Measurements from ENCODE around the gene OARD1. TPM values are rescaled to one million over a fixed set of nuclear protein-coding genes. Genes with fewer than 3 reads are reported as not detected.
A peak's percentile ranks its signal among the peaks of the same experiment; 100 is the strongest.

OARD1 gene
- total RNA-seq, 4 donors from 2014 or later: 14.3 to 20.2 (median 15.1) TPM

- H3K36me3 ChIP-seq: peaks cover 0 to 6% of the 10 kb centered on the region in 2 donors
- in situ Hi-C loops (cut with MboI; ENCODE audit: low sequenced_read_pairs in 4 of 4): no loop called here
- intact Hi-C loops (cut with DNase I; ENCODE audit: low total_unique reads): loop anchor here (2.0 to 10.0 kb wide), 5 partner anchors 21 to 1141 kb away; partner anchors contain the start of genes APOBEC2, MOCS1, PRICKLE4 and TOMM6
These were observed 1.2 kb upstream of the OARD1 start for GRCh38 chr6:41073203-41073967.

GRCh38 chr6:41072836-41073202 is 663 bp upstream of the OARD1 start, which contains the start of gene NFYA:
NFYA (plus strand) TSS chr6:41072974; CDS start chr6:41079090, 6,116 bp downstream.
- Histone ChIP-seq H3K27ac (peak within 1 kb of the TSS; percentile 97 to 99 (median 98)), H3K4me3 (peak within 1 kb of the TSS; percentile 75 to 93 (median 82)), H3K9me3 (no peaks in the 10 kb centered on the region), H3K27me3 (no peaks in the 10 kb centered on the region), H3K4me1 (peaks cover 34 to 46% of the 10 kb centered on the region in 2 donors), H3K36me3 (peaks cover 0 to 6% of the 10 kb centered on the region in 2 donors)
- intact Hi-C loops (cut with DNase I; ENCODE audit: low total_unique reads) (loop anchor here (2.0 to 10.0 kb wide), 5 partner anchors 20 to 1141 kb away; partner anchors contain the start of genes APOBEC2, MOCS1, PRICKLE4 and TOMM6), in situ Hi-C loops (cut with MboI; ENCODE audit: low sequenced_read_pairs in 4 of 4) (no loop called here)
- ATAC-seq: peak; percentile 57
- TF ChIP-seq CTCF (IDR thresholded peaks at IDR 0.05 in 4 of 5, conservative IDR thresholded peaks at IDR 0.05 in 1 of 5): no peak
- no peak for DNase-seq

More at GRCh38 chr6:41073203-41073967, 1.2 kb upstream of the OARD1 start:
- Histone ChIP-seq H3K4me1 (peaks cover 34 to 48% of the 10 kb centered on the region in 2 donors), H3K4me3 (peak overlapping the region; percentile 75 to 93 (median 82)), H3K27me3 (no peaks in the 10 kb centered on the region), H3K27ac (peak overlapping the region; percentile 97 to 99 (median 98)), H3K9me3 (no peaks in the 10 kb centered on the region)
- ATAC-seq (peak; percentile 45 to 49), DNase-seq (peak; percentile 92)
- peak in 4 of 5 experiments; percentile 49 to 82 (median 62) for TF ChIP-seq CTCF (IDR thresholded peaks at IDR 0.05 in 4 of 5, conservative IDR thresholded peaks at IDR 0.05 in 1 of 5)
- peak; percentile 97 to 98 for TF ChIP-seq POLR2A (IDR thresholded peaks at IDR 0.05)

- no peak for TF ChIP-seq POLR2A (IDR thresholded peaks at IDR 0.05)
- no peak for TF ChIP-seq CTCF (IDR thresholded peaks at IDR 0.05 in 4 of 5, conservative IDR thresholded peaks at IDR 0.05 in 1 of 5)
- Histone ChIP-seq H3K4me3 (peak overlapping the region; percentile 73 to 85 (median 77)), H3K27me3 (no peaks in the 10 kb centered on the region), H3K4me1 (peaks cover 36 to 39% of the 10 kb centered on the region in 2 donors), H3K36me3 (peaks cover 0 to 6% of the 10 kb centered on the region in 2 donors), H3K9me3 (no peaks in the 10 kb centered on the region), H3K27ac (peak overlapping the region; percentile 97 to 99 (median 98))
- intact Hi-C loops (cut with DNase I; ENCODE audit: low total_unique reads) (loop anchor here (5.0 to 10.0 kb wide), 4 partner anchors 169 to 1139 kb away; partner anchors contain the start of genes MOCS1, PRICKLE4 and TOMM6), in situ Hi-C loops (cut with MboI; ENCODE audit: low sequenced_read_pairs in 4 of 4) (no loop called here)
- no peak for ATAC-seq
- DNase-seq: no peak
These were observed 644 bp downstream of the OARD1 start for GRCh38 chr6:41071501-41071922.

GRCh38 chr6:41066867-41067304 is 5.3 kb downstream of the OARD1 start:
- no peaks in the 10 kb centered on the region for H3K27me3 ChIP-seq
- peaks cover 0 to 41% of the 10 kb centered on the region in 2 donors for H3K36me3 ChIP-seq
- peaks cover 36 to 48% of the 10 kb centered on the region in 2 donors for H3K4me1 ChIP-seq
- no peak for ATAC-seq
- no peaks in the 10 kb centered on the region for H3K9me3 ChIP-seq
- TF ChIP-seq POLR2A (IDR thresholded peaks at IDR 0.05): no peak
- peak; percentile 83 to 86 (median 86) for TF ChIP-seq CTCF (IDR thresholded peaks at IDR 0.05 in 4 of 5, conservative IDR thresholded peaks at IDR 0.05 in 1 of 5)
- in situ Hi-C loops (cut with MboI; ENCODE audit: low sequenced_read_pairs in 4 of 4) (loop anchor here in 2 of 4 donors (5.0 kb wide), 1 partner anchor 40 kb away; no protein-coding TSS in a partner anchor), intact Hi-C loops (cut with DNase I; ENCODE audit: low total_unique reads) (loop anchor here (2.0 kb wide), 1 partner anchor 60 kb away; no protein-coding TSS in a partner anchor)
- no peak overlapping the region for H3K4me3 ChIP-seq
- peak; percentile 52 to 72 for DNase-seq
- H3K27ac ChIP-seq: peak overlapping the region; percentile 96 to 99 (median 98)
